ENCODE measurements around the gene MVB12B.

Gene MVB12B

GRCh38 chr9:126503333-126504085 lies 176.9 kb downstream of the MVB12B start:
- H3K9me3 ChIP-seq (ENCODE audit: control insufficient read depth, low read length): no peaks in the 10 kb centered on the region
- H3K27ac ChIP-seq (ENCODE audit: insufficient read depth, low read depth, low read length, poor library complexity, severe bottlenecking): no peak overlapping the region
- H3K4me3 ChIP-seq (ENCODE audit: insufficient read depth, low read depth, low read length): no peak overlapping the region
- no peaks in the 10 kb centered on the region for H3K36me3 ChIP-seq (ENCODE audit: control insufficient read depth, insufficient read depth, low read length)
- H3K27me3 ChIP-seq (ENCODE audit: control insufficient read depth, insufficient read depth, low read length, poor library complexity, severe bottlenecking): peaks cover 17% of the 10 kb centered on the region
- 87 to 89% methylated on average over 28 of the region's 28 CpGs for WGBS, 2 experiments
- H3K4me1 ChIP-seq (ENCODE audit: control insufficient read depth, insufficient read depth, low read length): peaks cover 5% of the 10 kb centered on the region

DNA sequence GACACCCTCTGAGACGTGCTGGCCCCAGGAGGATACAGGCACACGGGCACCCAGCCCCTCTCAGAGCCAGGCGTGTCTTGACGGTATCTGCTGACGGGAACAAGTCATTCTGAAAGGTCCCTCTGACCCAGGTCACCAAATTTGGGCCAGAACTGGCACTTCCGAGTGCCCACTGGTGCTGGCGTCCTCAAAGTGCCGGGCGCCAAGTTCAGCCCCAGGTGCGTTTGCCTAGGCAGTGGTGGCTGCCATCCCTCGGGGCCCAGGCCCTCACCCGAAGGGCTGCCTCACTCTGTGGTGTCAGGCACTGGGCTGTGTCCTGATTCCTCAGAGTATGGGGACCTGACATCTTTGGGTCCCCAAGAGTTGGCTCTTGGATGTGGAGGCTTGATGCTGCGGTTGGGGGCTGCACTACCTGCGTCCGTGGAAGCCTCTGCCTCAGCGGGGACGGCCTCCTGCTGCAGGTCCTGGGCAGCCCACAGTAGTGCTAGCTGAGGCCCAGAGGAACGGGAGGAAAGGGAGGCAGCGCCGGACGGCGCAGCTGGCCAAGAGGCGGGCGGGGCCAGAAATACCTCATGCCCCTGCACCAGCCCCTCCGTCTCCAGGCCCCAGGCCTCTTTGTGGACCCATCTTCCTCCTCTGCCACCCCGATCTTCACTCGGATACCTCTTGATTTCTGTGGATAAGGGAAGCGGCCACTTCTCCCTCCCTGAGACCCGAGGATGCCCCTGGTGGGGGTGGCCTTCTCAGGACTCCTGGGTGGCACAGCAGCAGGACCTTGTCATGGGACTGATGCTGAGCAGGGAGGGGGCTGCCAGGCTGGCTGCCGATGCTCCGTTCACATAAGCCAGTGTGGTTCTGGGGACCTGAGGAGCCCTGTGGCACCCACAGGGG lies 177.7 kb downstream of the MVB12B start:
- Histone ChIP-seq H3K27ac (ENCODE audit: insufficient read depth, low read depth, low read length, poor library complexity, severe bottlenecking) (no peak overlapping the region), H3K9me3 (ENCODE audit: control insufficient read depth, low read length) (no peaks in the 10 kb centered on the region), H3K4me1 (ENCODE audit: control insufficient read depth, insufficient read depth, low read length) (peaks cover 5% of the 10 kb centered on the region), H3K36me3 (ENCODE audit: control insufficient read depth, insufficient read depth, low read length) (no peaks in the 10 kb centered on the region), H3K4me3 (ENCODE audit: insufficient read depth, low read depth, low read length) (no peak overlapping the region), H3K27me3 (ENCODE audit: control insufficient read depth, insufficient read depth, low read length, poor library complexity, severe bottlenecking) (peaks cover 16% of the 10 kb centered on the region)
- 94 to 95% methylated on average over 31 of the region's 31 CpGs for WGBS, 2 experiments

GRCh38 chr9:126504977-126505455 lies 178.4 kb downstream of the MVB12B start:
- H3K36me3 ChIP-seq (ENCODE audit: control insufficient read depth, insufficient read depth, low read length): no peaks in the 10 kb centered on the region
- H3K4me1 ChIP-seq (ENCODE audit: control insufficient read depth, insufficient read depth, low read length): peaks cover 2% of the 10 kb centered on the region
- H3K4me3 ChIP-seq (ENCODE audit: insufficient read depth, low read depth, low read length): no peak overlapping the region
- no peaks in the 10 kb centered on the region for H3K9me3 ChIP-seq (ENCODE audit: control insufficient read depth, low read length)
- H3K27ac ChIP-seq (ENCODE audit: insufficient read depth, low read depth, low read length, poor library complexity, severe bottlenecking): no peak overlapping the region
- WGBS, 2 experiments: 92 to 95% methylated on average over 11 of the region's 11 CpGs
- H3K27me3 ChIP-seq (ENCODE audit: control insufficient read depth, insufficient read depth, low read length, poor library complexity, severe bottlenecking): peaks cover 9% of the 10 kb centered on the region

- no peak overlapping the region for H3K27ac ChIP-seq (ENCODE audit: insufficient read depth, low read depth, low read length, poor library complexity, severe bottlenecking)
- H3K27me3 ChIP-seq (ENCODE audit: control insufficient read depth, insufficient read depth, low read length, poor library complexity, severe bottlenecking): peaks cover 1% of the 10 kb centered on the region
- H3K36me3 ChIP-seq (ENCODE audit: control insufficient read depth, insufficient read depth, low read length): no peaks in the 10 kb centered on the region
- H3K4me3 ChIP-seq (ENCODE audit: insufficient read depth, low read depth, low read length): no peak overlapping the region
- 81 to 86% methylated on average over 11 of the region's 11 CpGs for WGBS, 2 experiments
- H3K9me3 ChIP-seq (ENCODE audit: control insufficient read depth, low read length): no peaks in the 10 kb centered on the region
- H3K4me1 ChIP-seq (ENCODE audit: control insufficient read depth, insufficient read depth, low read length): no peaks in the 10 kb centered on the region
These were observed 179.2 kb downstream of the MVB12B start for GRCh38 chr9:126505697-126506346.

GRCh38 chr9:126506361-126507317 lies 180.0 kb downstream of the MVB12B start:
- Histone ChIP-seq H3K4me3 (ENCODE audit: insufficient read depth, low read depth, low read length) (no peak overlapping the region), H3K27me3 (ENCODE audit: control insufficient read depth, insufficient read depth, low read length, poor library complexity, severe bottlenecking) (no peaks in the 10 kb centered on the region), H3K36me3 (ENCODE audit: control insufficient read depth, insufficient read depth, low read length) (no peaks in the 10 kb centered on the region), H3K4me1 (ENCODE audit: control insufficient read depth, insufficient read depth, low read length) (no peaks in the 10 kb centered on the region), H3K9me3 (ENCODE audit: control insufficient read depth, low read length) (no peaks in the 10 kb centered on the region), H3K27ac (ENCODE audit: insufficient read depth, low read depth, low read length, poor library complexity, severe bottlenecking) (no peak overlapping the region)
- 86 to 87% methylated on average over 27 of the region's 27 CpGs for WGBS, 2 experiments

DNA sequence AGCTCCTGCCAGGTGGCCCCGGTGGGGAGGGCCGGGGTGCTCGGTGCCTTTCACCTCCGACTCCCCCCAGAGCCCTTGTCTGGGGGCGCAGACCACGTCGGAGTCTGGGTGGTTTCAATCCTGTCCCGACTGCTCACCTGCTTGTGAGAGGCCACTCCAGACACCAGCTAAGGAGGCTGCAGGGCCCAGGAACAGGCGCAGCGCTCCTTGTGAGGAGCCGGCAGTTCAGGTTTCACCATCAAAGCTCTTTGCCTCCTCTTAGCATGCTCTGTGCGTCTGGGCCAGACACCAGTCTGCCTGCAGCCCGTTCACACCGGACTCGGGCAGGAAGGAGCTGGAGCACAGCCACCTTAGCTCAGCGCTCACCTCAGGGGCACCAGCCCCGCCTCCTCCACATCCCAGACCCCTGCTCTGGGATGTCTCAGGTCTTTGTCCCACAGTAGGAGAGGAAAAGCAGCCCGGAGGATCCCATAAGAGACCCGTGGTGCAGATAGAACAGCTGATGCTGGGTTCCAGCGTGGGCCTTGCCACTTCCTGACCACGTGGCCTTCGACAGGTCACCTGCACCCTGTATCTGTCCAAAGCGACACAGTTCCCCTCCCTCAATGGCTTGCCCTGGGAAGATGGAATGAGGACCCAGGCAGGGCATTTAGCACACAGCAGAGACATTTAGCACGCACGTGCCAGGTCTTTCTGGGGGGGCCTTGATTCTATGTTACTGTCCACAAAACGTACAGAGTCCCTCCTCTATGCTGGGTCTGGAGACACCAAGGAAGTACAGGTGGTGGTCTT lies 180.9 kb downstream of the MVB12B start:
- Histone ChIP-seq H3K4me1 (ENCODE audit: control insufficient read depth, insufficient read depth, low read length) (no peaks in the 10 kb centered on the region), H3K27ac (ENCODE audit: insufficient read depth, low read depth, low read length, poor library complexity, severe bottlenecking) (no peak overlapping the region), H3K4me3 (ENCODE audit: insufficient read depth, low read depth, low read length) (no peak overlapping the region), H3K9me3 (ENCODE audit: control insufficient read depth, low read length) (no peaks in the 10 kb centered on the region), H3K27me3 (ENCODE audit: control insufficient read depth, insufficient read depth, low read length, poor library complexity, severe bottlenecking) (no peaks in the 10 kb centered on the region), H3K36me3 (ENCODE audit: control insufficient read depth, insufficient read depth, low read length) (no peaks in the 10 kb centered on the region)
- WGBS, 2 experiments: 91% methylated on average over 26 of the region's 26 CpGs

DNA sequence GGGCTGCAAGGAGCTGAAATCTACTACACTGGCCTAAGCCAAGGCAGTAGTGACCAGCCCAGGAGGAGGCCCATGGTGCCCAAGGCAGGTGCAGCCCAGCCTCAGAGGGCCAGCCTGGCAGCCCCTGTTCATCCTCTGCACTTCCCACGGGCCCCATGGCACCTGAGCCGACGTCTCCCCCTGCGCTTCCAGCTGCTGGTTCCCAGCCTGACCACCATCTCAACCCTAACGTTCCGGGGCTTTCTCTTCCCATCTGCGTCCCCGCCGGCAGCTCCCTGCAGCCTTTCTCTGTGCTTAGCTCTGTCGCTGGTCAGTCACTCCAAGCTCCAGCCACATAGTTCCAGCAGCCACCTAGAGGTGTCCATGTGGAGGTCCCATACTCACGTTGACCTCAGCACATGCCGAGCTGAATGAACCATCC lies 181.6 kb downstream of the MVB12B start:
- Histone ChIP-seq H3K4me1 (ENCODE audit: control insufficient read depth, insufficient read depth, low read length) (no peaks in the 10 kb centered on the region), H3K27me3 (ENCODE audit: control insufficient read depth, insufficient read depth, low read length, poor library complexity, severe bottlenecking) (no peaks in the 10 kb centered on the region), H3K36me3 (ENCODE audit: control insufficient read depth, insufficient read depth, low read length) (no peaks in the 10 kb centered on the region), H3K27ac (ENCODE audit: insufficient read depth, low read depth, low read length, poor library complexity, severe bottlenecking) (no peak overlapping the region), H3K4me3 (ENCODE audit: insufficient read depth, low read depth, low read length) (no peak overlapping the region), H3K9me3 (ENCODE audit: control insufficient read depth, low read length) (no peaks in the 10 kb centered on the region)
- 87% methylated on average over 12 of the region's 12 CpGs for WGBS, 2 experiments

DNA sequence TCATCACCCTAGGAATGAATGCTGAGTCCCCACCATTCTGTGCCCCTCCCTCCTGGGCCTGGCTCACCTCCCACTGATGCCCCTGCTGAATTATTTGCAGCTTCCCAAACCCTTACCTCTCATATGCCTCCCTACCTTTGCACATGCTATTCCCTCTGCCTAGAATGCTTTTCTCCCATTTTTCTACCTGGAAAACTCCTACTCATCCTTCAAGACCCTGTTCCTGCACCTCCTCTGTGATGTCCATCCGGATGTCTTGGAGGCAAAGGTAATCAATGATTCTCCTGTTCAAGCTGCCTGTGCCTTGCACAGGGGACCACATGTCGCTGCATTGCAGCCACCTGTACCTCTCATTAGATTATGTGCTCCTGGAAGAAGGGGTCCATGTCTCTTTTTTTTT lies 182.3 kb downstream of the MVB12B start:
- no peaks in the 10 kb centered on the region for H3K9me3 ChIP-seq (ENCODE audit: control insufficient read depth, low read length)
- no peaks in the 10 kb centered on the region for H3K36me3 ChIP-seq (ENCODE audit: control insufficient read depth, insufficient read depth, low read length)
- WGBS, 2 experiments: 95 to 100% methylated on average over 2 of the region's 2 CpGs
- H3K27me3 ChIP-seq (ENCODE audit: control insufficient read depth, insufficient read depth, low read length, poor library complexity, severe bottlenecking): no peaks in the 10 kb centered on the region
- no peak overlapping the region for H3K4me3 ChIP-seq (ENCODE audit: insufficient read depth, low read depth, low read length)
- no peak overlapping the region for H3K27ac ChIP-seq (ENCODE audit: insufficient read depth, low read depth, low read length, poor library complexity, severe bottlenecking)
- no peaks in the 10 kb centered on the region for H3K4me1 ChIP-seq (ENCODE audit: control insufficient read depth, insufficient read depth, low read length)

GRCh38 chr9:126509718-126510117 lies 183.1 kb downstream of the MVB12B start:
- Histone ChIP-seq H3K9me3 (ENCODE audit: control insufficient read depth, low read length) (no peaks in the 10 kb centered on the region), H3K27ac (ENCODE audit: insufficient read depth, low read depth, low read length, poor library complexity, severe bottlenecking) (no peak overlapping the region), H3K4me1 (ENCODE audit: control insufficient read depth, insufficient read depth, low read length) (no peaks in the 10 kb centered on the region), H3K36me3 (ENCODE audit: control insufficient read depth, insufficient read depth, low read length) (no peaks in the 10 kb centered on the region), H3K27me3 (ENCODE audit: control insufficient read depth, insufficient read depth, low read length, poor library complexity, severe bottlenecking) (peaks cover 4% of the 10 kb centered on the region), H3K4me3 (ENCODE audit: insufficient read depth, low read depth, low read length) (no peak overlapping the region)
- 96% methylated on average over 5 of the region's 5 CpGs for WGBS, 2 experiments
